PC-9 (cell line): ENCODE results near the gene THPO. TPM values are rescaled to one million over a fixed set of nuclear protein-coding genes. Genes with fewer than 3 reads are reported as not detected.

Experiments used
- BruUV-seq: library from RNA; stranded (reverse); fragments of 400-500 nt; replicated peaks from 2 replicates; lab custom pipeline; 2021; lab: Mats Ljungman, UMichigan
- CTCF ChIA-PET: fragments of 300-600 bp; sonication (Branson Sonifier 250); formaldehyde crosslinking; loops from one replicate; lab custom pipeline; 2022; ENCODE audit warnings: antibody characterized with exemption; lab: Charles Lee
- POLR2A ChIA-PET: fragments of 300-600 bp; sonication (Branson Sonifier 250); formaldehyde crosslinking; loops from one replicate; lab custom pipeline; 2022; ENCODE audit warnings: antibody characterized with exemption; ENCODE audit not compliant: unreplicated experiment; lab: Charles Lee
- DNase-seq, 2 experiments: peaks; one replicate each; pipeline versions ENCODE4 v3.0.0 to v3.0.0-alpha.2; 2015 to 2022; ENCODE audit warnings: mixed read lengths in 1 of 2
- H2AFZ ChIP-seq: fragments of 200-600 bp; sonication (generic); 2 replicates; pipeline ENCODE4 v1.8.1; 2017; ENCODE audit warnings: antibody characterized with exemption
- H3F3A ChIP-seq: fragments of 200-600 bp; sonication (generic); 2 replicates; pipeline ENCODE4 v1.8.1; 2017; ENCODE audit warnings: antibody characterized with exemption, mild to moderate bottlenecking, low read depth; ENCODE audit not compliant: insufficient read depth
- H3K27ac ChIP-seq: fragments of 200-600 bp; sonication (generic); 2 replicates; pipeline ENCODE4 v1.6.1; 2016; ENCODE audit warnings: mixed run types
- H3K27me3 ChIP-seq: fragments of 200-600 bp; sonication (generic); 2 replicates; pipeline ENCODE4 v1.6.1; 2016; ENCODE audit warnings: low read depth, mixed run types; ENCODE audit not compliant: insufficient read depth
- H3K36me3 ChIP-seq: fragments of 200-600 bp; sonication (generic); 2 replicates; pipeline ENCODE4 v1.6.1; 2016; ENCODE audit warnings: low read depth, mixed run types
- H3K4me1 ChIP-seq: fragments of 200-600 bp; sonication (generic); replicated peaks from 2 replicates; pipeline ENCODE4 v1.6.1; 2016; ENCODE audit warnings: mixed run types; ENCODE audit not compliant: insufficient read depth
- H3K4me2 ChIP-seq: fragments of 200-600 bp; sonication (generic); 2 replicates; pipeline ENCODE4 v1.6.1; 2017; ENCODE audit warnings: mixed run types
- H3K4me3 ChIP-seq: fragments of 200-600 bp; sonication (generic); 2 replicates; pipeline ENCODE4 v1.6.1; 2016; ENCODE audit warnings: mixed run types
- H3K79me2 ChIP-seq: fragments of 200-600 bp; sonication (generic); 2 replicates; pipeline ENCODE4 v1.6.1; 2017; ENCODE audit warnings: low read depth, mixed run types
- H3K9me2 ChIP-seq: fragments of 200-600 bp; sonication (generic); 2 replicates; pipeline ENCODE4 v1.8.1; 2017; ENCODE audit warnings: mild to moderate bottlenecking; ENCODE audit not compliant: insufficient read depth
- H3K9me3 ChIP-seq: fragments of 200-600 bp; sonication (generic); 2 replicates; pipeline ENCODE4 v1.8.1; 2016; ENCODE audit warnings: low read depth; ENCODE audit not compliant: insufficient read depth
- H4K20me1 ChIP-seq: fragments of 200-600 bp; sonication (generic); 2 replicates; pipeline ENCODE4 v1.8.1; 2017; ENCODE audit not compliant: insufficient read depth
- CTCF ChIP-seq: fragments of 200-600 bp; sonication (generic); conservative IDR thresholded peaks from 2 replicates; pipeline ENCODE4 v1.6.1; 2017; ENCODE audit warnings: mixed run types, antibody characterized with exemption, mild to moderate bottlenecking, moderate library complexity
- EZH2 ChIP-seq: fragments of 200-600 bp; sonication (generic); IDR thresholded peaks from 2 replicates; pipeline ENCODE4 v1.8.0; 2017; ENCODE audit warnings: antibody characterized with exemption, low read depth
- intact Hi-C: fragments of 100-400 bp; cut with micrococcal nuclease; formaldehyde crosslinking; loops from one replicate; pipeline ENCODE4 v1.10.0; 2022; ENCODE audit not compliant: unreplicated experiment
- total RNA-seq: library from RNA; stranded (reverse); gene quantifications from 2 replicates; pipeline ENCODE4 v1.2.3, GENCODE V29; 2021

The THPO gene
- total RNA-seq, 1 experiment from 2014 or later = not detected

GRCh38 chr3:184388936-184389230, 10.9 kb upstream of the THPO start:
- no peak overlapping the region for H3K27ac ChIP-seq
- no TSS peak for BruUV-seq
- H3K79me2 ChIP-seq = no peaks in the 10 kb centered on the region
- no peak overlapping the region for H3K4me3 ChIP-seq
- no peak for DNase-seq
- TF ChIP-seq CTCF = no peak
- TF ChIP-seq EZH2 = no peak
- POLR2A ChIA-PET = no interaction called here
- no peak overlapping the region for H3K4me2 ChIP-seq
- intact Hi-C loops = no loop called here
- CTCF ChIA-PET = interaction anchor here (0.6 kb wide), 1 partner anchor 148 kb away, joined by 3 read pairs; no protein-coding TSS in a partner anchor
- H2AFZ ChIP-seq = no peak overlapping the region
- no peaks in the 10 kb centered on the region for H3K36me3 ChIP-seq
- H4K20me1 ChIP-seq = no peaks in the 10 kb centered on the region
- H3F3A ChIP-seq = no peaks in the 10 kb centered on the region
- no peaks in the 10 kb centered on the region for H3K4me1 ChIP-seq
- H3K9me2 ChIP-seq = no peaks in the 10 kb centered on the region
- H3K9me3 ChIP-seq = no peaks in the 10 kb centered on the region
- peaks cover 82% of the 10 kb centered on the region for H3K27me3 ChIP-seq

GRCh38 chr3:184388164-184388935, 10.3 kb upstream of the THPO start:
- H3K9me2 ChIP-seq = no peaks in the 10 kb centered on the region
- no peak overlapping the region for H3K4me2 ChIP-seq
- H3K79me2 ChIP-seq = no peaks in the 10 kb centered on the region
- peaks cover 79% of the 10 kb centered on the region for H3K27me3 ChIP-seq
- H3K9me3 ChIP-seq = no peaks in the 10 kb centered on the region
- BruUV-seq = no TSS peak
- no peaks in the 10 kb centered on the region for H3K36me3 ChIP-seq
- no peaks in the 10 kb centered on the region for H3K4me1 ChIP-seq
- no peak overlapping the region for H3K27ac ChIP-seq
- intact Hi-C loops = no loop called here
- POLR2A ChIA-PET = no interaction called here
- H3F3A ChIP-seq = no peaks in the 10 kb centered on the region
- no peak overlapping the region for H2AFZ ChIP-seq
- no peaks in the 10 kb centered on the region for H4K20me1 ChIP-seq
- TF ChIP-seq EZH2 (no peak), CTCF (no peak)
- DNase-seq = no peak
- CTCF ChIA-PET = no interaction called here
- no peak overlapping the region for H3K4me3 ChIP-seq

GRCh38 chr3:184387174-184387714, 9.2 kb upstream of the THPO start:
- BruUV-seq = no TSS peak
- peaks cover 82% of the 10 kb centered on the region for H3K27me3 ChIP-seq

More at GRCh38 chr3:184387174-184387714, 9.2 kb upstream of the THPO start:
- no peaks in the 10 kb centered on the region for H3K79me2 ChIP-seq
- H4K20me1 ChIP-seq = no peaks in the 10 kb centered on the region
- H3K9me2 ChIP-seq = no peaks in the 10 kb centered on the region
- H2AFZ ChIP-seq = no peak overlapping the region
- no peaks in the 10 kb centered on the region for H3K9me3 ChIP-seq
- H3K36me3 ChIP-seq = no peaks in the 10 kb centered on the region
- POLR2A ChIA-PET = interaction anchor here (0.6 kb wide), 1 partner anchor 14 kb away, joined by 3 read pairs; no protein-coding TSS in a partner anchor
- H3K4me2 ChIP-seq = no peak overlapping the region
- TF ChIP-seq CTCF (no peak), EZH2 (no peak)
- no peak overlapping the region for H3K27ac ChIP-seq
- CTCF ChIA-PET = no interaction called here
- DNase-seq = no peak
- intact Hi-C loops = no loop called here
- no peaks in the 10 kb centered on the region for H3K4me1 ChIP-seq
- H3K4me3 ChIP-seq = no peak overlapping the region
- H3F3A ChIP-seq = no peaks in the 10 kb centered on the region
